H1 (cell line): ENCODE measurements around the gene WTIP. TPM values are rescaled to one million over a fixed set of nuclear protein-coding genes. Genes with fewer than 3 reads are reported as not detected.

ENCODE experiments used
- CTCF ChIA-PET: fragments of 300-600 bp; sonication (Branson Sonifier 250); formaldehyde crosslinking; loops from one replicate; lab custom pipeline; 2021; ENCODE audit not compliant: partially characterized antibody; lab: Charles Lee
- POLR2A ChIA-PET: fragments of 300-600 bp; sonication (Branson Sonifier 250); formaldehyde crosslinking; loops from one replicate; lab custom pipeline; 2021; ENCODE audit warnings: inconsistent platforms; ENCODE audit not compliant: partially characterized antibody; lab: Charles Lee
- DNase-seq, 2 experiments: peaks; one replicate each; pipeline versions ENCODE4 v3.0.0 to v3.0.0-alpha.2; 2010 to 2022; ENCODE audit warnings: low spot score in 2 of 2, low read depth in 1 of 2, mixed read lengths in 1 of 2
- FAIRE-seq: peaks from 2 replicates; lab custom pipeline; 2011; peaks lifted over from hg19 to GRCh38; lab: Jason Lieb, UNC
- H2AFZ ChIP-seq: 2 replicates; pipeline ENCODE4 v1.8.1; 2012; ENCODE audit warnings: low read length, inconsistent platforms
- H2AK5ac ChIP-seq: 2 replicates; pipeline ENCODE4 v1.6.1; 2013; ENCODE audit warnings: low read depth, low read length
- H2BK120ac ChIP-seq: replicated peaks from 2 replicates; pipeline ENCODE3; 2013; ENCODE audit warnings: low read depth, low read length, inconsistent platforms
- H2BK12ac ChIP-seq: 2 replicates; pipeline ENCODE4 v1.6.1; 2013; ENCODE audit warnings: low read depth, low read length
- H2BK15ac ChIP-seq: 2 replicates; pipeline ENCODE4 v1.6.1; 2013; ENCODE audit warnings: low read length
- H2BK20ac ChIP-seq: 2 replicates; pipeline ENCODE4 v1.6.1; 2013; ENCODE audit warnings: low read length
- H2BK5ac ChIP-seq: 2 replicates; pipeline ENCODE4 v1.6.1; 2013; ENCODE audit warnings: low read depth, low read length
- H3K14ac ChIP-seq: 2 replicates; pipeline ENCODE4 v1.6.1; 2013; ENCODE audit warnings: inconsistent platforms; ENCODE audit not compliant: insufficient read length
- H3K18ac ChIP-seq: 2 replicates; pipeline ENCODE4 v1.6.1; 2013; ENCODE audit warnings: low read length; ENCODE audit errors: extremely low read depth
- H3K23ac ChIP-seq: 2 replicates; pipeline ENCODE4 v1.6.1; 2013; ENCODE audit warnings: inconsistent platforms; ENCODE audit not compliant: insufficient read length
- H3K23me2 ChIP-seq: 2 replicates; pipeline ENCODE4 v1.6.1; 2013; ENCODE audit warnings: low read depth, low read length
- H3K27ac ChIP-seq: 2 replicates; pipeline ENCODE4 v1.6.1; 2011; ENCODE audit warnings: low read depth, low read length, inconsistent platforms
- H3K27me3 ChIP-seq, 4 experiments: replicated peaks in 1 of 4; 1 replicate in 1 of 4; 2 replicates in 3 of 4; pipeline versions ENCODE4 v1.6.1 to v1.8.1; 2011 to 2013; ENCODE audit warnings: low read length in 3 of 4, mild to moderate bottlenecking in 3 of 4, inconsistent platforms in 2 of 4, mixed read lengths in 2 of 4, moderate library complexity in 1 of 4; ENCODE audit not compliant: control insufficient read depth in 3 of 4, insufficient read depth in 3 of 4; ENCODE audit errors: extremely low read depth in 1 of 4
- H3K36me3 ChIP-seq, 4 experiments: 2 replicates each; pipeline versions ENCODE4 v1.6.1 to v1.8.1; 2011 to 2013; ENCODE audit warnings: mild to moderate bottlenecking in 4 of 4, low read length in 3 of 4, moderate library complexity in 2 of 4, control low read depth in 1 of 4, inconsistent platforms in 1 of 4; ENCODE audit not compliant: insufficient read depth in 4 of 4, control insufficient read depth in 2 of 4
- H3K4ac ChIP-seq: replicated peaks from 2 replicates; pipeline ENCODE3; 2013; ENCODE audit warnings: low read length, low read depth, mixed read lengths, inconsistent platforms; ENCODE audit not compliant: insufficient read length
- H3K4me1 ChIP-seq, 4 experiments: replicated peaks in 1 of 4; 1 replicate in 1 of 4; 2 replicates in 3 of 4; pipeline versions ENCODE4 v1.6.1 to v1.8.1; 2011 to 2013; ENCODE audit warnings: low read length in 3 of 4, inconsistent platforms in 2 of 4, mixed read lengths in 1 of 4; ENCODE audit not compliant: insufficient read depth in 4 of 4, control insufficient read depth in 3 of 4
- H3K4me2 ChIP-seq, 2 experiments: 2 replicates each; pipeline versions ENCODE4 v1.6.1 to v1.8.1; 2011 to 2013; ENCODE audit warnings: low read depth in 2 of 2, low read length in 2 of 2, control low read depth in 1 of 2, inconsistent platforms in 1 of 2, mild to moderate bottlenecking in 1 of 2; ENCODE audit not compliant: insufficient read depth in 1 of 2
- H3K4me3 ChIP-seq, 4 experiments: fragments of 200-600, 300-600 bp in 1 of 4; sonication (generic), shearing (Covaris generic), sonication (Bioruptor Twin) in 1 of 4; 2 replicates each; pipeline versions ENCODE4 v1.5.1 to v1.8.1; 2011 to 2016; ENCODE audit warnings: low read length in 4 of 4, low read depth in 3 of 4, control low read depth in 2 of 4, inconsistent platforms in 2 of 4, mild to moderate bottlenecking in 2 of 4, mixed read lengths in 1 of 4, moderate library complexity in 1 of 4; ENCODE audit not compliant: insufficient read depth in 2 of 4; ENCODE audit errors: extremely low read depth in 1 of 4
- H3K56ac ChIP-seq: replicated peaks from 2 replicates; pipeline ENCODE3; 2013; ENCODE audit warnings: low read depth, mild to moderate bottlenecking, mixed read lengths, low read length, inconsistent platforms; ENCODE audit not compliant: insufficient read length
- H3K79me1 ChIP-seq: 2 replicates; pipeline ENCODE4 v1.6.1; 2013; ENCODE audit warnings: low read depth, low read length, control low read depth
- H3K79me2 ChIP-seq, 2 experiments: 2 replicates each; pipeline versions ENCODE4 v1.6.1 to v1.8.1; 2012 to 2013; ENCODE audit warnings: low read length in 2 of 2, mild to moderate bottlenecking in 2 of 2, inconsistent platforms in 1 of 2; ENCODE audit not compliant: insufficient read depth in 2 of 2, control insufficient read depth in 1 of 2
- H3K9ac ChIP-seq, 4 experiments: replicated peaks in 1 of 4; 1 replicate in 1 of 4; 2 replicates in 3 of 4; pipeline versions ENCODE4 v1.6.1 to v1.8.1; 2011 to 2013; ENCODE audit warnings: low read depth in 3 of 4, low read length in 3 of 4, control low read depth in 2 of 4, mild to moderate bottlenecking in 2 of 4, moderate library complexity in 2 of 4, inconsistent platforms in 1 of 4; ENCODE audit errors: extremely low read depth in 1 of 4
- H3K9me3 ChIP-seq, 2 experiments: 2 replicates each; pipeline versions ENCODE4 v1.6.1 to v1.8.1; 2012 to 2013; ENCODE audit warnings: mild to moderate bottlenecking in 2 of 2, moderate library complexity in 2 of 2, control low read depth in 1 of 2, inconsistent platforms in 1 of 2, low read depth in 1 of 2, low read length in 1 of 2, mixed read lengths in 1 of 2; ENCODE audit not compliant: insufficient read depth in 2 of 2
- H4K20me1 ChIP-seq, 2 experiments: replicated peaks in 1 of 2; 2 replicates each; pipeline versions ENCODE3 to v1.8.1; 2011 to 2013; ENCODE audit warnings: inconsistent platforms in 2 of 2, low read length in 2 of 2, mild to moderate bottlenecking in 1 of 2; ENCODE audit not compliant: insufficient read depth in 2 of 2, control insufficient read depth in 1 of 2
- H4K5ac ChIP-seq: 2 replicates; pipeline ENCODE4 v1.6.1; 2013; ENCODE audit warnings: low read length, low read depth, mixed read lengths, inconsistent platforms; ENCODE audit not compliant: insufficient read length
- H4K8ac ChIP-seq: 2 replicates; pipeline ENCODE4 v1.8.0; 2013; ENCODE audit warnings: mild to moderate bottlenecking, moderate library complexity, low read length, inconsistent platforms; ENCODE audit not compliant: insufficient read depth; ENCODE audit errors: extremely low read depth
- H4K91ac ChIP-seq: replicated peaks from 2 replicates; pipeline ENCODE3; 2013; ENCODE audit warnings: low read length, mixed read lengths, inconsistent platforms; ENCODE audit not compliant: insufficient read length
- CHD1 ChIP-seq: IDR thresholded peaks from 2 replicates; pipeline ENCODE4 v1.6.1; 2012; ENCODE audit warnings: low read depth, low read length, improper control_type of control experiment
- CHD2 ChIP-seq: IDR thresholded peaks from 2 replicates; pipeline ENCODE4 v1.6.1; 2012; ENCODE audit warnings: low read length, improper control_type of control experiment
- E2F6 ChIP-seq: IDR thresholded peaks from 2 replicates; pipeline ENCODE4 v1.6.1; 2012; ENCODE audit warnings: inconsistent platforms
- FOSL1 ChIP-seq: IDR thresholded peaks from 2 replicates; pipeline ENCODE4 v1.6.1; 2011; ENCODE audit warnings: mild to moderate bottlenecking, low read depth, low read length, moderate library complexity; ENCODE audit not compliant: insufficient read depth
- GABPA ChIP-seq: IDR thresholded peaks from 2 replicates; pipeline ENCODE4 v1.6.1; 2011; ENCODE audit warnings: mild to moderate bottlenecking, low read length, moderate library complexity, borderline replicate concordance; ENCODE audit not compliant: insufficient read depth
- HDAC2 ChIP-seq, 2 experiments: fragments of 300-600 bp in 1 of 2; sonication (generic) in 1 of 2; IDR thresholded peaks; 2 replicates each; pipeline ENCODE4 v1.6.1; 2011 to 2012; ENCODE audit warnings: low read depth in 2 of 2, low read length in 2 of 2, mild to moderate bottlenecking in 2 of 2, moderate library complexity in 2 of 2, borderline replicate concordance in 1 of 2, inconsistent platforms in 1 of 2
- JUN ChIP-seq: IDR thresholded peaks from 2 replicates; pipeline ENCODE4 v1.6.1; 2011; ENCODE audit warnings: low read depth, mild to moderate bottlenecking, improper control_type of control experiment, low read length
- JUND ChIP-seq: IDR thresholded peaks from 2 replicates; pipeline ENCODE4 v1.6.1; 2011; ENCODE audit warnings: mild to moderate bottlenecking, improper control_type of control experiment, low read length
- KDM1A ChIP-seq: fragments of 200-600, 300-600 bp; sonication (generic); IDR thresholded peaks from 2 replicates; pipeline ENCODE4 v1.7.1; 2016; ENCODE audit warnings: mild to moderate bottlenecking, low read length, borderline replicate concordance
- PHF8 ChIP-seq: fragments of 200-600 bp; sonication (generic); conservative IDR thresholded peaks from 2 replicates; pipeline ENCODE4 v1.7.1; 2012; ENCODE audit warnings: low read depth, mild to moderate bottlenecking, inconsistent platforms, low read length, moderate library complexity
- POLR2AphosphoS5 ChIP-seq: IDR thresholded peaks from 2 replicates; pipeline ENCODE4 v1.6.1; 2011; ENCODE audit warnings: low read depth, low read length
- RNF2 ChIP-seq: fragments of 200-900, 300-1000 bp; sonication (generic); IDR thresholded peaks from 2 replicates; pipeline ENCODE4 v1.7.1; 2016; ENCODE audit warnings: borderline replicate concordance, low read depth, mild to moderate bottlenecking, antibody characterized with exemption, low read length; ENCODE audit not compliant: poor library complexity, severe bottlenecking; ENCODE audit errors: missing control alignments
- SP1 ChIP-seq: IDR thresholded peaks from 2 replicates; pipeline ENCODE4 v1.6.1; 2011; ENCODE audit warnings: low read depth, low read length
- SRF ChIP-seq: IDR thresholded peaks from 2 replicates; pipeline ENCODE4 v1.6.1; 2011; ENCODE audit warnings: mild to moderate bottlenecking, low read depth, low read length, moderate library complexity
- WGBS, 2 experiments: shearing (Covaris generic) in 1 of 2; methylation state at CpG; one replicate each; pipeline versions ENCODE4 v1.1.6 to v1.1.7; 2013 to 2015; ENCODE audit warnings: low lambda C conversion rate in 2 of 2, mixed read lengths in 2 of 2, inconsistent platforms in 1 of 2, low coverage in 1 of 2, missing lambda C conversion rate in 1 of 2; ENCODE audit not compliant: insufficient replicate concordance in 2 of 2, insufficient coverage in 1 of 2, insufficient read length in 1 of 2; ENCODE audit errors: extremely low coverage in 1 of 2, missing lambda C conversion rate in 1 of 2; 5-methylcytosine and 5-hydroxymethylcytosine counted together
- polyA plus RNA-seq, 7 experiments: library from polyadenylated mRNA; depleted of rRNA in 3 of 7; stranded (reverse) in 5 of 7; unstranded in 2 of 7; fragments of >200 nt in 5 of 7; fragments of 200-250 nt in 2 of 7; gene quantifications; 1 replicate in 5 of 7; 2 replicates in 1 of 7; 4 replicates in 1 of 7; pipeline versions ENCODE4 v1.2.1 to v1.2.3, GENCODE V29; 2011 to 2013; ENCODE audit warnings: missing spikeins in 2 of 7, mixed read lengths in 2 of 7
- total RNA-seq: library from RNA; stranded (reverse); fragmentation: NEBNext Ultra II Directional; extraction: Animal tissue kit (Norgen Biotek cat#: 25700); gene quantifications from 2 replicates; pipeline ENCODE4 v1.2.1, GENCODE V29; 2021

Gene WTIP
- total and polyA plus RNA-seq, 2 of the 8 experiments (the other 6 are each of a cell fraction or from before 2014, with no cell fraction given): 8.7 to 15.4 TPM

DNA sequence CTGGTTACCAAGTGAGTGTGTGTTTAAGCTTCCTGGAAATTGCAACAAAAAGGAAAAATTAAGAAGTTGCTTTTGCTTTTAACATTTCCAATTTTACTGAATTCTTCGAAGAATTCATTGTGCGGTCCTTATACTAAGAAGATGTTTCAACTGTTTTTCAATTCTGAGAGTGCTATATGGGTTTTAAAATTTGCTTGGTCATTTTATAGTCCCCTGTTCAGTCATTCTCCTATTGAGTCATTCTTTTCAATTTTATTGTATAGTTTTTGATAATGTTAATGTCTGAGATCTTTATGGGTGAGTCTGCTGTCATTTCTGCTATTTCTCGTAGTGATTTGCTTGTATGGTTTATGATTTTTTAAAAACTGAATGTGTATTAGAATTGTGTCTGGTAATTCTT lies 26.9 kb upstream of the WTIP start:
- 95% methylated on average over 3 of the region's 3 CpGs; no CpG with 5 or more reads in 1 of the 2 experiments for WGBS, 2 experiments
- Histone ChIP-seq H3K18ac (no peak overlapping the region), H4K91ac (no peak overlapping the region), H2BK5ac (no peak overlapping the region), H3K79me2 (peaks cover 0 to 36% of the 10 kb centered on the region in 2 experiments; a peak in 2 of 4 replicates), H3K4me1 (no peaks in the 10 kb centered on the region), H3K27me3 (no peaks in the 10 kb centered on the region), H3K9me3 (no peaks in the 10 kb centered on the region), H2AFZ (no peak overlapping the region), H4K20me1 (peaks cover 2% of the 10 kb centered on the region in 2 experiments), H3K36me3 (peaks cover 23 to 85% (median 62%) of the 10 kb centered on the region in 4 experiments), H2AK5ac (no peak overlapping the region), H3K23ac (no peak overlapping the region), H3K4me2 (no peak overlapping the region), H3K4me3 (no peak overlapping the region), H4K5ac (no peak overlapping the region), H2BK12ac (no peak overlapping the region), H2BK15ac (no peak overlapping the region), H2BK20ac (no peak overlapping the region), H3K4ac (no peak overlapping the region), H3K9ac (no peak overlapping the region), H3K27ac (no peak overlapping the region), H3K56ac (no peak overlapping the region), H3K79me1 (peaks cover 5% of the 10 kb centered on the region; the same call in 1 of the 2 replicates), H2BK120ac (no peak overlapping the region), H3K23me2 (no peaks in the 10 kb centered on the region), H3K14ac (no peak overlapping the region), H4K8ac (no peak overlapping the region)
- ChIA-PET POLR2A (no interaction called here), CTCF (no interaction called here)
- FAIRE-seq (no peak), DNase-seq (no peak)
- TF ChIP-seq CHD1 (no peak), HDAC2 (IDR thresholded peaks at IDR 0.05; ENCODE audit: borderline replicate concordance in 1 of 2, low read depth in 2 of 2, low read length in 2 of 2) (no peak), KDM1A (no peak), RNF2 (no peak), CHD2 (no peak), PHF8 (no peak), FOSL1 (no peak), JUND (no peak), POLR2AphosphoS5 (no peak), JUN (no peak), GABPA (no peak), SRF (no peak), SP1 (no peak), E2F6 (no peak)
